HepG2 (cell line): ENCODE results near the gene MSMP. TPM values are rescaled to one million over a fixed set of nuclear protein-coding genes. Genes with fewer than 3 reads are reported as not detected.
A peak's percentile ranks its signal among the peaks of the same experiment; 100 is the strongest.

Experiments used
- ATAC-seq: fragments of 200-7000 bp; cut with Tn5 transposase; 3 replicates; pipeline ENCODE4 v1.9.1; 2020; ENCODE audit warnings: mild to moderate bottlenecking, moderate library complexity
- BruUV-seq: library from RNA; stranded (reverse); fragments of 400-500 nt; replicated peaks from 2 replicates; lab custom pipeline; 2021; lab: Mats Ljungman, UMichigan
- CTCF ChIA-PET: fragments of 300-600 bp; formaldehyde crosslinking; extraction: SDS; loops from one replicate; lab custom pipeline; 2021; ENCODE audit warnings: low total read pairs, inconsistent platforms, low intra/inter-chr PET ratio; lab: Yijun Ruan, JAX
- POLR2A ChIA-PET: fragments of 350-600 bp; sonication (Branson Sonifier 250); formaldehyde crosslinking; loops from one replicate; lab custom pipeline; 2020; ENCODE audit warnings: antibody characterized with exemption, inconsistent platforms; lab: Yijun Ruan, JAX
- DNase-seq: peaks from one replicate; pipeline ENCODE4 v3.0.0-alpha.2; 2015; ENCODE audit warnings: low spot score
- FAIRE-seq: peaks from 3 replicates; lab custom pipeline; 2011; peaks lifted over from hg19 to GRCh38; lab: Jason Lieb, UNC
- H2AFZ ChIP-seq: one replicate; pipeline ENCODE4 v1.6.1; 2011; ENCODE audit warnings: low read length, inconsistent platforms
- H3K27ac ChIP-seq: fragments of 300-600 bp; 3 replicates; pipeline ENCODE4 v1.8.0; 2011; ENCODE audit warnings: mixed run types, mild to moderate bottlenecking, mixed read lengths, low read length, inconsistent platforms; ENCODE audit not compliant: insufficient read depth; ENCODE audit errors: extremely low read length
- H3K27me3 ChIP-seq, 2 experiments: fragments of 200-600 bp in 1 of 2; 2 replicates in 1 of 2; 3 replicates in 1 of 2; pipeline versions ENCODE4 v1.6.0 to v1.8.0; 2011; ENCODE audit warnings: low read length in 2 of 2, mild to moderate bottlenecking in 2 of 2, moderate library complexity in 2 of 2, inconsistent platforms in 1 of 2; ENCODE audit not compliant: insufficient read depth in 2 of 2, control insufficient read depth in 1 of 2
- H3K36me3 ChIP-seq, 2 experiments: fragments of 200-600 bp in 1 of 2; replicated peaks in 1 of 2; 2 replicates in 1 of 2; 3 replicates in 1 of 2; pipeline versions ENCODE4 v1.5.1 to v1.8.0; 2011; ENCODE audit warnings: low read length in 2 of 2, inconsistent platforms in 1 of 2; ENCODE audit not compliant: insufficient read depth in 2 of 2, control insufficient read depth in 1 of 2
- H3K4me1 ChIP-seq: 2 replicates; pipeline ENCODE4 v1.5.1; 2012; ENCODE audit warnings: low read length, inconsistent platforms; ENCODE audit not compliant: insufficient read depth
- H3K4me2 ChIP-seq: 2 replicates; pipeline ENCODE4 v1.6.0; 2011; ENCODE audit warnings: low read depth, low read length, inconsistent platforms
- H3K4me3 ChIP-seq, 3 experiments: fragments of 200-600 bp in 1 of 3; sonication (generic), shearing (Covaris generic) in 1 of 3; replicated peaks in 1 of 3; 2 replicates each; pipeline ENCODE4 v1.5.1; 2011 to 2016; ENCODE audit warnings: low read length in 3 of 3, inconsistent platforms in 2 of 3, low read depth in 2 of 3, mild to moderate bottlenecking in 2 of 3, control low read depth in 1 of 3, mixed read lengths in 1 of 3; ENCODE audit not compliant: insufficient read depth in 1 of 3
- H3K79me2 ChIP-seq: one replicate; pipeline ENCODE4 v1.6.1; 2011; ENCODE audit warnings: low read length, inconsistent platforms; ENCODE audit not compliant: insufficient read depth
- H3K9ac ChIP-seq: 2 replicates; pipeline ENCODE4 v1.6.0; 2011; ENCODE audit warnings: mild to moderate bottlenecking, low read depth, low read length, inconsistent platforms; ENCODE audit not compliant: insufficient read depth
- H3K9me3 ChIP-seq: 2 replicates; pipeline ENCODE4 v1.5.1; 2012; ENCODE audit warnings: mild to moderate bottlenecking, low read length
- H4K20me1 ChIP-seq: 2 replicates; pipeline ENCODE4 v1.6.0; 2011; ENCODE audit warnings: inconsistent platforms, mild to moderate bottlenecking, low read length, moderate library complexity; ENCODE audit not compliant: insufficient read depth
- ARID5B ChIP-seq: IDR thresholded peaks from 2 replicates; pipeline ENCODE4 v1.4.0; 2020; ENCODE audit warnings: mild to moderate bottlenecking, missing genetic modification reagents
- NRL ChIP-seq: sonication (generic); formaldehyde crosslinking; IDR thresholded peaks from 2 replicates; pipeline ENCODE4 v1.5.0; 2020; ENCODE audit warnings: missing genetic modification reagents, mild to moderate bottlenecking, moderate library complexity, borderline replicate concordance
- PLRG1 ChIP-seq: fragments of 450-650 bp; conservative IDR thresholded peaks from 2 replicates; pipeline ENCODE4 v1.6.1; 2016
- TRIM24 ChIP-seq: sonication (generic); formaldehyde crosslinking; IDR thresholded peaks from 2 replicates; pipeline ENCODE4 v1.8.0; 2022; ENCODE audit warnings: mild to moderate bottlenecking, missing genetic modification reagents
- ZBTB33 ChIP-seq: sonication (generic); formaldehyde crosslinking; IDR thresholded peaks from 2 replicates; pipeline ENCODE4 v1.4.0; 2020; ENCODE audit warnings: missing genetic modification reagents
- ZNF263 ChIP-seq: sonication (generic); formaldehyde crosslinking; IDR thresholded peaks from 2 replicates; pipeline ENCODE4 v1.4.0; 2020; ENCODE audit warnings: missing genetic modification reagents
- WGBS: methylation state at CpG from one replicate; pipeline ENCODE4 v1.1.6; 2017; ENCODE audit warnings: low lambda C conversion rate; 5-methylcytosine and 5-hydroxymethylcytosine counted together
- in situ Hi-C: cut with HindIII; loops from 2 replicates; pipeline ENCODE4 v1.10.0; 2017; ENCODE audit warnings: low pct_unique_long_range_greater_than_20kb; ENCODE audit not compliant: extremely low pct_ligation_motif_present
- intact Hi-C: fragments of 100-400 bp; cut with micrococcal nuclease; formaldehyde crosslinking; loops from one replicate; pipeline ENCODE4 v1.10.0; 2022; ENCODE audit not compliant: unreplicated experiment
- polyA plus RNA-seq, 8 experiments: library from polyadenylated mRNA; depleted of rRNA in 3 of 8; stranded (reverse) in 7 of 8; unstranded in 1 of 8; fragments of >200 nt; fragmentation: Illumina TruSeq in 4 of 8; extraction: Trizol in 4 of 8; gene quantifications; 2 replicates each; pipeline versions ENCODE4 v1.2.1 to v1.2.3, GENCODE V29; 2011 to 2016; ENCODE audit warnings: low read depth in 4 of 8, missing spikeins in 1 of 8, mixed read lengths in 1 of 8; ENCODE audit not compliant: insufficient read depth in 1 of 8
- total RNA-seq, 5 experiments: library from RNA; depleted of rRNA; stranded (reverse); fragments of >200 nt; fragmentation: Illumina TruSeq; extraction: Trizol; gene quantifications; 2 replicates each; pipeline ENCODE4 v1.2.3, GENCODE V29; 2016; ENCODE audit warnings: low read depth in 1 of 5

Gene MSMP
- total and polyA plus RNA-seq, 2 of the 13 experiments (the other 11 are each of a cell fraction or from before 2014, with no cell fraction given) = 0.24 to 0.46 TPM

- Histone ChIP-seq H3K79me2 (peaks cover 46% of the 10 kb centered on the region), H3K4me1 (peaks cover 33% of the 10 kb centered on the region), H3K4me3 (no peak overlapping the region), H3K9ac (no peak overlapping the region), H4K20me1 (no peaks in the 10 kb centered on the region), H3K4me2 (no peak overlapping the region), H3K27me3 (no peaks in the 10 kb centered on the region; a peak in 1 of 5 replicates), H2AFZ (no peak overlapping the region), H3K36me3 (no peaks in the 10 kb centered on the region), H3K9me3 (no peaks in the 10 kb centered on the region), H3K27ac (no peak overlapping the region)
- WGBS = 95% methylated on average over 2 of the region's 2 CpGs
- CTCF ChIA-PET = no interaction called here
- no peak for DNase-seq
- intact Hi-C loops (no loop called here), in situ Hi-C loops (no loop called here)
- BruUV-seq = no TSS peak
- ATAC-seq = no peak
- POLR2A ChIA-PET = no interaction called here
- 0 out of 2 replicates have a peak, but pooled peaks have one; percentile 22 for TF ChIP-seq ZNF263 (CRISPR knock-in tag)
- no peak for TF ChIP-seq PLRG1
- no peak for FAIRE-seq
These were observed 6.6 kb upstream of the MSMP start for GRCh38 chr9:35760651-35761050.

GRCh38 chr9:35759795-35760194 is 5.7 kb upstream of the MSMP start:
- Histone ChIP-seq H3K4me2 (no peak overlapping the region), H3K36me3 (no peaks in the 10 kb centered on the region), H3K9me3 (no peaks in the 10 kb centered on the region), H3K79me2 (peaks cover 46% of the 10 kb centered on the region), H3K27me3 (no peaks in the 10 kb centered on the region; a peak in 1 of 5 replicates), H2AFZ (no peak overlapping the region), H4K20me1 (no peaks in the 10 kb centered on the region), H3K9ac (no peak overlapping the region), H3K4me1 (peaks cover 33% of the 10 kb centered on the region), H3K4me3 (no peak overlapping the region), H3K27ac (no peak overlapping the region)
- CTCF ChIA-PET = no interaction called here
- POLR2A ChIA-PET = interaction anchor here (0.7 to 2.0 kb wide), 2 partner anchors 11 to 12 kb away, joined by 3 to 9 read pairs; partner anchors contain the start of genes GBA2 and RGP1
- in situ Hi-C loops (no loop called here), intact Hi-C loops (no loop called here)
- ATAC-seq (no peak), FAIRE-seq (no peak), DNase-seq (no peak)
- BruUV-seq = no TSS peak
- 98% methylated on average over 4 of the region's 4 CpGs for WGBS
- TF ChIP-seq TRIM24 (no peak), ARID5B (CRISPR knock-in tag) (no peak), ZBTB33 (peak; percentile 93), NRL (CRISPR knock-in tag) (no peak)
